Central memory CD8-positive, alpha-beta T cell (primary cell): ENCODE results near the gene MIA2.
"Not testable (repeated sequence)": the region's sequence is repeated elsewhere in the genome, so short reads cannot be mapped to it uniquely, and the experiment has no call there.

ENCODE experiments used
- ATAC-seq: fragments of 150-1000 bp; cut with Tn5 transposase; replicated peaks from 2 replicates; pipeline ENCODE4 v1.10.0; 2022; ENCODE audit warnings: mild to moderate bottlenecking, moderate FRiP score, moderate number of reproducible peaks; ENCODE audit not compliant: poor library complexity, severe bottlenecking; ENCODE audit errors: extremely low read depth
- DNase-seq, 2 donors: peaks; one replicate each; pipeline ENCODE4 v3.0.0; 2021; ENCODE audit warnings: low spot score in 2 of 2
- H3K27ac Mint-ChIP-seq: one replicate; pipeline ENCODE4 v1.8.0; 2022; ENCODE audit warnings: low read depth, mild to moderate bottlenecking, moderate library complexity, mixed read lengths
- H3K27me3 Mint-ChIP-seq: one replicate; pipeline ENCODE4 v1.8.0; 2022; ENCODE audit warnings: mixed read lengths
- H3K36me3 Mint-ChIP-seq: one replicate; pipeline ENCODE4 v1.8.0; 2022; ENCODE audit warnings: mild to moderate bottlenecking, moderate library complexity, mixed read lengths; ENCODE audit not compliant: insufficient read depth
- H3K4me1 Mint-ChIP-seq: one replicate; pipeline ENCODE4 v1.8.0; 2022; ENCODE audit warnings: mixed read lengths
- H3K4me3 Mint-ChIP-seq: one replicate; pipeline ENCODE4 v1.8.0; 2022; ENCODE audit warnings: mild to moderate bottlenecking, moderate library complexity, mixed read lengths
- H3K9me3 Mint-ChIP-seq: one replicate; pipeline ENCODE4 v1.8.0; 2022; ENCODE audit warnings: mixed read lengths

The MIA2 gene

GRCh38 chr14:39289523-39289922, 55.8 kb downstream of the MIA2 start:
- Mint-ChIP-seq H3K9me3 (no peaks in the 10 kb centered on the region), H3K4me1 (peaks cover 13% of the 10 kb centered on the region), H3K4me3 (no peak overlapping the region), H3K27ac (no peak overlapping the region), H3K36me3 (peaks cover 46% of the 10 kb centered on the region), H3K27me3 (no peaks in the 10 kb centered on the region)
- DNase-seq (no peak), ATAC-seq (no peak)

- H3K27me3 Mint-ChIP-seq, result no peaks in the 10 kb centered on the region
- peaks cover 18% of the 10 kb centered on the region for H3K4me1 Mint-ChIP-seq
- ATAC-seq (no peak), DNase-seq (no peak)
- no peak overlapping the region for H3K4me3 Mint-ChIP-seq
- no peaks in the 10 kb centered on the region for H3K9me3 Mint-ChIP-seq
- H3K27ac Mint-ChIP-seq, result no peak overlapping the region
- H3K36me3 Mint-ChIP-seq, result peaks cover 54% of the 10 kb centered on the region
Measured at GRCh38 chr14:39291701-39292100, 58.0 kb downstream of the MIA2 start.

GRCh38 chr14:39293629-39294028, 59.9 kb downstream of the MIA2 start:
- no peak for ATAC-seq
- no peaks in the 10 kb centered on the region for H3K27me3 Mint-ChIP-seq
- H3K4me3 Mint-ChIP-seq, result no peak overlapping the region
- H3K4me1 Mint-ChIP-seq, result peaks cover 18% of the 10 kb centered on the region
- peaks cover 55% of the 10 kb centered on the region for H3K36me3 Mint-ChIP-seq
- no peak overlapping the region for H3K27ac Mint-ChIP-seq
- DNase-seq, result no peak
- no peaks in the 10 kb centered on the region for H3K9me3 Mint-ChIP-seq

- H3K4me1 Mint-ChIP-seq, H3K9me3 Mint-ChIP-seq, H3K27me3 Mint-ChIP-seq, ATAC-seq, H3K4me3 Mint-ChIP-seq, H3K27ac Mint-ChIP-seq, DNase-seq: not testable (repeated sequence)
- peaks cover 57% of the 10 kb centered on the region for H3K36me3 Mint-ChIP-seq
Measured at GRCh38 chr14:39300389-39300788, 66.7 kb downstream of the MIA2 start.

GRCh38 chr14:39302124-39302810, 68.6 kb downstream of the MIA2 start:
- no peak for ATAC-seq
- H3K27me3 Mint-ChIP-seq, result no peaks in the 10 kb centered on the region
- no peaks in the 10 kb centered on the region for H3K9me3 Mint-ChIP-seq
- H3K27ac Mint-ChIP-seq, result peak overlapping the region; percentile 30
- no peak for DNase-seq
- H3K36me3 Mint-ChIP-seq, result peaks cover 48% of the 10 kb centered on the region
- H3K4me1 Mint-ChIP-seq, result no peaks in the 10 kb centered on the region
- H3K4me3 Mint-ChIP-seq, result no peak overlapping the region

GRCh38 chr14:39303115-39303514, 69.4 kb downstream of the MIA2 start:
- Mint-ChIP-seq H3K4me1 (no peaks in the 10 kb centered on the region), H3K4me3 (no peak overlapping the region), H3K9me3 (no peaks in the 10 kb centered on the region), H3K27me3 (no peaks in the 10 kb centered on the region), H3K27ac (peak overlapping the region; percentile 30), H3K36me3 (peaks cover 46% of the 10 kb centered on the region)
- no peak for ATAC-seq
- DNase-seq, result no peak

- H3K27me3 Mint-ChIP-seq, result no peaks in the 10 kb centered on the region
- peaks cover 46% of the 10 kb centered on the region for H3K36me3 Mint-ChIP-seq
- no peak overlapping the region for H3K4me3 Mint-ChIP-seq
- peaks cover 12% of the 10 kb centered on the region for H3K4me1 Mint-ChIP-seq
- H3K27ac Mint-ChIP-seq, result no peak overlapping the region
- no peak for ATAC-seq
- H3K9me3 Mint-ChIP-seq, result no peaks in the 10 kb centered on the region
- DNase-seq, result no peak
Measured at GRCh38 chr14:39307815-39308214, 74.1 kb downstream of the MIA2 start.

- Mint-ChIP-seq H3K4me1 (peaks cover 12% of the 10 kb centered on the region), H3K9me3 (no peaks in the 10 kb centered on the region), H3K27me3 (no peaks in the 10 kb centered on the region), H3K27ac (peak overlapping the region; percentile 41), H3K36me3 (peaks cover 40% of the 10 kb centered on the region), H3K4me3 (no peak overlapping the region)
- ATAC-seq (no peak), DNase-seq (no peak)
Measured at GRCh38 chr14:39310051-39310450, 76.3 kb downstream of the MIA2 start.

GRCh38 chr14:39315859-39316444, 82.2 kb downstream of the MIA2 start:
- H3K27ac Mint-ChIP-seq, result peak overlapping the region; percentile 58
- H3K4me3 Mint-ChIP-seq, result no peak overlapping the region
- H3K4me1 Mint-ChIP-seq, result peaks cover 5% of the 10 kb centered on the region
- H3K36me3 Mint-ChIP-seq, result peaks cover 28% of the 10 kb centered on the region
- DNase-seq (no peak), ATAC-seq (no peak)
- H3K9me3 Mint-ChIP-seq, result no peaks in the 10 kb centered on the region
- no peaks in the 10 kb centered on the region for H3K27me3 Mint-ChIP-seq

- no peak overlapping the region for H3K4me3 Mint-ChIP-seq
Measured at GRCh38 chr14:39316830-39317553, 83.3 kb downstream of the MIA2 start.

GRCh38 chr14:39318574-39318973, 84.9 kb downstream of the MIA2 start:
- DNase-seq (no peak), ATAC-seq (no peak)
- Mint-ChIP-seq H3K4me3 (no peak overlapping the region), H3K27me3 (no peaks in the 10 kb centered on the region), H3K4me1 (no peaks in the 10 kb centered on the region), H3K9me3 (no peaks in the 10 kb centered on the region), H3K27ac (no peak overlapping the region), H3K36me3 (peaks cover 29% of the 10 kb centered on the region)

More at GRCh38 chr14:39316830-39317553, 83.3 kb downstream of the MIA2 start:
- Mint-ChIP-seq H3K36me3 (peaks cover 26% of the 10 kb centered on the region), H3K9me3 (no peaks in the 10 kb centered on the region), H3K4me1 (peaks cover 5% of the 10 kb centered on the region), H3K27ac (peak overlapping the region; percentile 58), H3K27me3 (no peaks in the 10 kb centered on the region)
- ATAC-seq (no peak), DNase-seq (no peak)

GRCh38 chr14:39319381-39319780, 85.7 kb downstream of the MIA2 start:
- Mint-ChIP-seq H3K4me3 (no peak overlapping the region), H3K27ac (no peak overlapping the region), H3K36me3 (peaks cover 28% of the 10 kb centered on the region), H3K27me3 (no peaks in the 10 kb centered on the region), H3K4me1 (no peaks in the 10 kb centered on the region), H3K9me3 (no peaks in the 10 kb centered on the region)
- ATAC-seq (no peak), DNase-seq (no peak)

GRCh38 chr14:39320318-39320717, 86.6 kb downstream of the MIA2 start:
- no peaks in the 10 kb centered on the region for H3K4me1 Mint-ChIP-seq
- no peak overlapping the region for H3K4me3 Mint-ChIP-seq
- H3K27me3 Mint-ChIP-seq, result no peaks in the 10 kb centered on the region
- peak overlapping the region; percentile 49 for H3K27ac Mint-ChIP-seq
- ATAC-seq, result no peak
- H3K36me3 Mint-ChIP-seq, result peaks cover 30% of the 10 kb centered on the region
- no peaks in the 10 kb centered on the region for H3K9me3 Mint-ChIP-seq
- DNase-seq, result no peak
